AG04449 (cell line): Measurements from ENCODE around the gene CDK4.
A peak's percentile ranks its signal among the peaks of the same experiment; 100 is the strongest.

Experiments used
- CTCF ChIA-PET: fragments of 350-600 bp; formaldehyde crosslinking; extraction: SDS; loops from one replicate; lab custom pipeline; 2021; ENCODE audit warnings: antibody characterized with exemption; lab: Yijun Ruan, JAX
- POLR2A ChIA-PET: fragments of 400-600, 350-600 bp; formaldehyde crosslinking; extraction: SDS; loops from one replicate; lab custom pipeline; 2020; ENCODE audit warnings: antibody characterized with exemption, inconsistent platforms; lab: Yijun Ruan, JAX
- DNase-seq: peaks from one replicate; pipeline ENCODE4 v3.0.0-alpha.2; 2010; ENCODE audit warnings: low read depth, low spot score
- H3K4me3 ChIP-seq: 2 replicates; pipeline ENCODE4 v1.5.1; 2011; ENCODE audit warnings: low read depth, mild to moderate bottlenecking, control low read depth, low read length
- TF ChIP-seq, protein P1 (sequence below): IDR thresholded peaks from one replicate; pipeline ENCODE4 v1.5.1; 2011; ENCODE audit warnings: mild to moderate bottlenecking, moderate library complexity, low read length, control low read depth, inconsistent platforms; ENCODE audit not compliant: insufficient read depth; ENCODE audit errors: missing control alignments

The CDK4 gene

DNA sequence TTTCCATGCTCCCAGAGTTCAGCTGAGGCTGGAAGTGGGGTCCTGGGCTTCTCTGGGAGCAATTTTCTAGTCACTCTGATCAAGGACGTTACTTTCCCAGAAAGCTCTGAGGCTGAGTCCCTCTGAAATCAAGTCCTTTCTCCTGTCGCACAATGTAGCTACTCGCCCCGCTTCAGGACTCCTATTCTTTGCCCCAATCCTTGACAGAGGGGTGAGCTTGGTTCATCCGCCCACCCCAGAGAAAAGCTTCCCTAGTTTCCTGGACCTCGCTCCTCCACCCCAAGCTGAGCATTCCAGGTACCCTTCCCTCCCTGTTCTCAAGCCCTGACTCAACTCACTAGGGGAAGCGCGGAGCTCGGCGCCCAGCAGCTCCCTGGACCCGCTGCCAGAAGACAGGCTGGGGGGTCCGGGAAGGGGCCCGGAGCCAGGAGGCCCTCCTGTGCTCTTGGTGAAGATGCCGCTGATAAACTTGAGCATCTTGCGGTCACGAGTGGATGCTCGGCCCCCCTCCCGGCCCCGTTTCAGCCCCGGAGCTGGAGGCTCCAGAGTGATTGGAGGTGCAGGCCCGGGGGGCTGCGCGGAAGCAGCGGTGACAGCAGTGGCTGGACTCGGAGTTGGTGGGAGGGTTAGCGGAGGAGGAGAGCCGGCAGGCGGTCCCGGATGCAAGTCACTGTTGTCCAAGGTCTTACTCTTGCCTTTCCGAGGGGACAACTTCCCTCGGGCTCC is 15.2 kb downstream of the CDK4 start:
- TF ChIP-seq, protein P1, sequence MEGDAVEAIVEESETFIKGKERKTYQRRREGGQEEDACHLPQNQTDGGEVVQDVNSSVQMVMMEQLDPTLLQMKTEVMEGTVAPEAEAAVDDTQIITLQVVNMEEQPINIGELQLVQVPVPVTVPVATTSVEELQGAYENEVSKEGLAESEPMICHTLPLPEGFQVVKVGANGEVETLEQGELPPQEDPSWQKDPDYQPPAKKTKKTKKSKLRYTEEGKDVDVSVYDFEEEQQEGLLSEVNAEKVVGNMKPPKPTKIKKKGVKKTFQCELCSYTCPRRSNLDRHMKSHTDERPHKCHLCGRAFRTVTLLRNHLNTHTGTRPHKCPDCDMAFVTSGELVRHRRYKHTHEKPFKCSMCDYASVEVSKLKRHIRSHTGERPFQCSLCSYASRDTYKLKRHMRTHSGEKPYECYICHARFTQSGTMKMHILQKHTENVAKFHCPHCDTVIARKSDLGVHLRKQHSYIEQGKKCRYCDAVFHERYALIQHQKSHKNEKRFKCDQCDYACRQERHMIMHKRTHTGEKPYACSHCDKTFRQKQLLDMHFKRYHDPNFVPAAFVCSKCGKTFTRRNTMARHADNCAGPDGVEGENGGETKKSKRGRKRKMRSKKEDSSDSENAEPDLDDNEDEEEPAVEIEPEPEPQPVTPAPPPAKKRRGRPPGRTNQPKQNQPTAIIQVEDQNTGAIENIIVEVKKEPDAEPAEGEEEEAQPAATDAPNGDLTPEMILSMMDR, result no peak
- no peak overlapping the region for H3K4me3 ChIP-seq
- DNase-seq, result no peak
- CTCF ChIA-PET, result interaction anchor here (0.6 to 5.2 kb wide), 10 partner anchors 8 to 284 kb away, joined by 3 to 82 read pairs (median 4); partner anchors contain the start of genes PIP4K2C and TSPAN31
- POLR2A ChIA-PET, result interaction anchor here (1.3 kb wide), 1 partner anchor 8 kb away, joined by 7 read pairs; the partner anchor contains the start of gene TSPAN31

DNA sequence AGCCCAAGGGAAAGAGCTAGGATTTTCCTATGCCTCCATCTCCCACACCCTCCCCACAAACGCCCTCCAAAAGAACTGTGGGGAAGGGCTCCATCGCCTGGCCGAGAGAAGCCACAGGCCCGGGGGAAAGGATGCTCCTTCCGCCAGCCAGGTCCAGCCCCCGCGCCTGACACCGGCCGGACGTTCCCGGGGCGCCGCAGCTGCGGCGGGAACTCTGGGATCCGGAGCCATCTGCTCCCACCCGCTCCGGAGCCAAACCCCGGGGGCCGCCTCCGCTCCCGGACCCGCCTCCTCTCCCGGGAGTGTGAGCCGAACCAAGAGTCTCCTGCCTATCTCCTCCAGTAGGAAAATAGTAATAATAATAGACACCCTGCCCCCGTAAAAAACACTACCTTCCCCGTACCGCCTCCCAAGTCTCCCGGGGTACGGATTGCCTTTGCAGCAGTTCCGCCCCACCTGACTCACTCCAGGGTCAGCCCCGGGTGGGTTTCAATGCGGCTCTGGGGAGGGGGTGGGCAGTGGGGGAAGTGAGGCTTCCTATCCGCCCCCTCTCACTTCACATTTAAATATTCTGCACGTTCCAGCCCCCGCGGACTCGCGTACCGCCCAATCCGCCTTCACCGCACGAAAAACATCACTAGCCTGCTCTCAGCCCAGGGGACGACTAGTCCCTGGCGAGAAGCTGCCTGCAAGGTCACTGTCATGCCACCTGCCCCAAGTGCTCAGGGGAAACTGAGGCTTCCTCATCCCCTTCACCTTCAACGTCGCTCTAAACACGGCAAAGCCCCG is 16.0 kb downstream of the CDK4 start:
- ChIA-PET CTCF (interaction anchor here (0.6 to 5.2 kb wide), 11 partner anchors 9 to 277 kb away, joined by 3 to 82 read pairs (median 4); partner anchors contain the start of genes OS9, PIP4K2C and TSPAN31), POLR2A (interaction anchor here (1.0 to 1.3 kb wide), 2 partner anchors 9 kb away, joined by 7 read pairs; partner anchors contain the start of gene TSPAN31)
- TF ChIP-seq, protein P1, result peak; percentile 68
- DNase-seq, result no peak
- peak overlapping the region; percentile 36 for H3K4me3 ChIP-seq

DNA sequence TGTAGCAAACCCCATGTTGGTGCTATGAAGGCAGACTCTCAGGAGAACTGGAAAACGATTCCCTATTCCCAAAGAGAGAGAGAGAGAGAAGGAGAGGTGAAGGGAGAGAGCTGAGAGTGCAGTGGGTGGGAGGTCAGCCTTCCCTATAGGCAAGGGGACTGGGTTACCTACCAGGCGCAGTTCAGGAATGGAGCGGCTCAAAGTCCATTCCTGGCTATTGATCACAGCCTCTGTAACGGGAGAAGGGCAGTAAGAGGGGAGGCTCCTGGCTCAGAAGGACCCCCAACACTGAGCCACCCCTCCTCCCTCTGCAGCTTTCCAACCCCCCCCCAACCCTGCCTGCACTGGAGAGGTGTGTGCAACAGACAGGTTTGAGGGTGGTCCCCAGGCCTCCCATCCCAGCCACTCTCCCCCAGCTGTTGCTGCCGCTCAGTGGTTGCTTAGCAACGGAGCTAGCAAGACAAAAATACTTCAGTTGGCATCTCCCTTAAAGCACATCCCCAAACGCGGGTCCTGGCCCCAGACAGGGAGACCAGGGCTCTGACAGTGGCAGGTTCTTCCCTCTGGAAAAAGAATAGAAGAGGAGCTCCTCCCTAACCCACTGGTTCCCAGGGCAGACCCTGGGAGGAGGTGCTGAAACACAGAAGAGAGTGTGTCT is 16.8 kb downstream of the CDK4 start:
- TF ChIP-seq, protein P1, result no peak
- no peak for DNase-seq
- POLR2A ChIA-PET, result interaction anchor here (1.0 kb wide), 2 partner anchors 9 kb away, joined by 3 to 7 read pairs; partner anchors contain the start of gene TSPAN31
- no peak overlapping the region for H3K4me3 ChIP-seq
- CTCF ChIA-PET, result interaction anchor here (0.7 to 5.2 kb wide), 8 partner anchors 9 to 496 kb away, joined by 3 to 82 read pairs (median 8); partner anchors contain the start of genes OS9 and TSPAN31

DNA sequence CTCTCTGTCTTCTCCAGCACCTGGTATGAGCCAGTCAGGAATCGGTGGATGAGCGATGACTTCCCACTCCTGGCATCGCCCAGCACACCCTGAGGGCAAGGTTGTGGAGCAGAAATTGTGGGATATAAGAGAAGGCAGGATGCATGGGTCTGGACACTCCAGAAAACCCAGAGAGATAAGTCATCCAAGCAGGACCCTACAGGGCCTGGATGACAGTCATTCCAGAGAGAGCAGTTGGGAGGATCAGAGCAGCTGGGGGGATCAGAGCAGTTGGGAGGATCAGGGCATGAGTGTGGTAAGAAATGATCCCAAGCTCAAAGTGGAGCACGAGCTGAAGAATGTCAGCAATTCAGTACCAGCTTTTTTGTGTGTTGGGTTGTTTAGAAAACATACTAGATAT is 17.5 kb downstream of the CDK4 start:
- CTCF ChIA-PET, result interaction anchor here (0.7 to 5.2 kb wide), 6 partner anchors 9 to 495 kb away, joined by 3 to 82 read pairs (median 7); partner anchors contain the start of genes OS9 and TSPAN31
- no peak overlapping the region for H3K4me3 ChIP-seq
- POLR2A ChIA-PET, result interaction anchor here (1.0 kb wide), 1 partner anchor 9 kb away, joined by 3 read pairs; no protein-coding TSS in a partner anchor
- TF ChIP-seq, protein P1, result no peak
- DNase-seq, result no peak

DNA sequence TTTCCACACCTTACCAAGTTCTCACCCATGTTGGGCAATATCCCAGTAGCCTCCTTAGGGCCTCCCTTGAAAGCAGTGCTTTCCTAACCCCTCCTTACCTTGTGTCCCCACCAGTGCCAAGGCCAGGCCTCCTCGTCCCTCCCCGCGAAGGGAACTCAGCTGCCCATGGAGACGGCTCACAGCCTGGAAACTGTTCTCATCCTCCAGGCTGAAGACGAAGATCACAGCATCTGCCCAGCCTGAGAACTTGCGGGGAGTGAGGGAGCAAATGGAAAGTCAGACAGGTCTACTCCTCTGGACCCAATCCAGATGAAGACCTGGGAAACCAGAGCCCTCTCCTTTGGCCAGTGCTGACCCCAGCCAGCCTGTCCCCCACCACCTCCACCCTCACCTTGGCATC is 18.2 kb downstream of the CDK4 start:
- ChIA-PET CTCF (interaction anchor here (1.1 to 5.2 kb wide), 5 partner anchors 9 to 495 kb away, joined by 3 to 82 read pairs (median 11); partner anchors contain the start of genes OS9 and TSPAN31), POLR2A (no interaction called here)
- no peak for DNase-seq
- H3K4me3 ChIP-seq, result no peak overlapping the region
- TF ChIP-seq, protein P1, result no peak
